WTC11 (cell line): ENCODE data around the gene CAPNS1. TPM values are rescaled to one million over a fixed set of nuclear protein-coding genes. Genes with fewer than 3 reads are reported as not detected.

ENCODE experiments used
- total RNA-seq: library from RNA; stranded (reverse); gene quantifications from 3 replicates; pipeline ENCODE4 v1.2.3, GENCODE V29; 2021

CAPNS1 gene
- total RNA-seq, 1 experiment from 2014 or later, result 358 TPM

Other genes starting within 250 kb of the CAPNS1 start
- 10.6 to 13.9 TPM (median 12.8 TPM) in 3 replicates for gene NFKBID, start 239.5 kb upstream of the CAPNS1 start, total RNA-seq
- 1.8 to 1.9 TPM (median 1.8 TPM) in 3 replicates for gene HCST, start 237.5 kb upstream of the CAPNS1 start, total RNA-seq
- gene TYROBP, start 231.8 kb upstream of the CAPNS1 start, total RNA-seq, result 0.34 to 0.55 TPM (median 0.46 TPM) in 3 replicates
- gene LRFN3, start 203.7 kb upstream of the CAPNS1 start, total RNA-seq, result 20.6 to 26.4 TPM (median 24.8 TPM) in 3 replicates
- gene SDHAF1, start 144.9 kb upstream of the CAPNS1 start, total RNA-seq, result 19.5 to 20.8 TPM (median 20.4 TPM) in 3 replicates
- gene SYNE4, start 131.3 kb upstream of the CAPNS1 start, total RNA-seq, result 17.6 to 28.5 TPM (median 27.9 TPM) in 3 replicates
- gene ALKBH6, start 125.9 kb upstream of the CAPNS1 start, total RNA-seq, result 28.1 to 35.1 TPM (median 31.9 TPM) in 3 replicates
- gene CLIP3, start 107.2 kb upstream of the CAPNS1 start, total RNA-seq, result 16.2 to 19.4 TPM (median 17.9 TPM) in 3 replicates
- 6.6 to 10.7 TPM (median 6.9 TPM) in 3 replicates for gene THAP8, start 85.8 kb upstream of the CAPNS1 start, total RNA-seq
- gene WDR62, start 85.2 kb upstream of the CAPNS1 start, total RNA-seq, result 30.9 to 40.0 TPM (median 30.9 TPM) in 3 replicates
- not detected in 3 replicates for gene OVOL3, start 28.9 kb upstream of the CAPNS1 start, total RNA-seq
- 161 to 177 TPM (median 165 TPM) in 3 replicates for gene POLR2I, start 25.2 kb upstream of the CAPNS1 start, total RNA-seq
- gene TBCB, start 24.6 kb upstream of the CAPNS1 start, total RNA-seq, result 170 to 187 TPM (median 182 TPM) in 3 replicates
- 0.64 to 1.0 TPM (median 0.70 TPM) in 3 replicates for gene COX7A1, start 12.4 kb downstream of the CAPNS1 start, total RNA-seq
- gene ZNF565, start 74.6 kb downstream of the CAPNS1 start, total RNA-seq, result 2.5 to 3.0 TPM (median 2.8 TPM) in 3 replicates
- gene ZNF146, start 75.0 kb downstream of the CAPNS1 start, total RNA-seq, result 122 to 128 TPM (median 124 TPM) in 3 replicates
- 7.9 to 9.6 TPM (median 8.5 TPM) in 3 replicates for gene ZFP14, start 239.1 kb downstream of the CAPNS1 start, total RNA-seq